T-helper 2 cell treated with Interferon-gamma antibody and Interleukin-4, amounts not matched to agents 5 μg/mL and 100 μg/mL, for 36 hours (primary cell): ENCODE measurements around the gene HTR2B.
"Not testable (repeated sequence)": the region's sequence is repeated elsewhere in the genome, so short reads cannot be mapped to it uniquely, and the experiment has no call there.

Source experiments
- DNase-seq: peaks from one replicate; pipeline ENCODE4 v3.0.0; 2021; ENCODE audit warnings: low spot score
- H3K27ac Mint-ChIP-seq: one replicate; pipeline ENCODE4 v1.8.0; 2021; ENCODE audit warnings: mild to moderate bottlenecking, mixed read lengths
- H3K27me3 Mint-ChIP-seq: one replicate; pipeline ENCODE4 v1.8.0; 2021; ENCODE audit warnings: low read depth, mixed read lengths
- H3K36me3 Mint-ChIP-seq: one replicate; pipeline ENCODE4 v1.8.0; 2021; ENCODE audit warnings: low read depth, mixed read lengths
- H3K4me1 Mint-ChIP-seq: one replicate; pipeline ENCODE4 v1.8.0; 2021; ENCODE audit warnings: low read depth, mixed read lengths
- H3K4me3 Mint-ChIP-seq: one replicate; pipeline ENCODE4 v1.8.0; 2022; ENCODE audit warnings: mild to moderate bottlenecking, moderate library complexity, mixed read lengths
- H3K9me3 Mint-ChIP-seq: one replicate; pipeline ENCODE4 v1.8.0; 2021; ENCODE audit warnings: mixed read lengths

The HTR2B gene

GRCh38 chr2:231099918-231100317 lies 24.9 kb downstream of the HTR2B start:
- H3K27me3 Mint-ChIP-seq: no peaks in the 10 kb centered on the region
- peaks cover 22% of the 10 kb centered on the region for H3K9me3 Mint-ChIP-seq
- H3K4me1 Mint-ChIP-seq: peaks cover 4% of the 10 kb centered on the region
- no peak for DNase-seq
- H3K4me3 Mint-ChIP-seq: no peak overlapping the region
- H3K27ac Mint-ChIP-seq: no peak overlapping the region
- peaks cover 55% of the 10 kb centered on the region for H3K36me3 Mint-ChIP-seq

- Mint-ChIP-seq H3K36me3 (peaks cover 55% of the 10 kb centered on the region), H3K27me3 (no peaks in the 10 kb centered on the region), H3K27ac (no peak overlapping the region), H3K4me3 (no peak overlapping the region), H3K4me1 (peaks cover 1% of the 10 kb centered on the region), H3K9me3 (peaks cover 16% of the 10 kb centered on the region)
- no peak for DNase-seq
Observed at GRCh38 chr2:231094736-231095346, 30.0 kb downstream of the HTR2B start.

DNA sequence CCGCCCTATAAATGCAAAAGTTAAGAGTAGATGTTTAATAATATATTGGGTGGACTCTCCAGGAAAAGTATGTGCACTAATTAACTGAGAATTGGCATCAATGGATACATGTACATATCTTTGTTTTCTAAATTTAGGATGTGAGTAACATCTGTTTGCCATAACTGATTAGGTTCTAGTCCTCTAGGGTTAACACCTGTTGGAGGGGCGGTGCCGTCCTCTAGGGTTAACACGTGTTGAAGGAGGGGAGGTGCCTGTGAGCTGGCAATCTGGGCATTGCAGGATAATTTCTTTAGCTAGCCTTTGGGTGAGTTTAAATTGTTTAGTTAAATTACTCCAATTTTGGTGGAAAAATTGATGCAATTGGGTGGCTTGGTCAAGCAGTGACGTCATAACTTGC lies 30.9 kb downstream of the HTR2B start:
- Mint-ChIP-seq H3K36me3 (peaks cover 49% of the 10 kb centered on the region), H3K9me3 (peaks cover 8% of the 10 kb centered on the region), H3K27ac (no peak overlapping the region), H3K4me1 (peaks cover 1% of the 10 kb centered on the region), H3K27me3 (no peaks in the 10 kb centered on the region), H3K4me3 (no peak overlapping the region)
- DNase-seq: no peak

DNA sequence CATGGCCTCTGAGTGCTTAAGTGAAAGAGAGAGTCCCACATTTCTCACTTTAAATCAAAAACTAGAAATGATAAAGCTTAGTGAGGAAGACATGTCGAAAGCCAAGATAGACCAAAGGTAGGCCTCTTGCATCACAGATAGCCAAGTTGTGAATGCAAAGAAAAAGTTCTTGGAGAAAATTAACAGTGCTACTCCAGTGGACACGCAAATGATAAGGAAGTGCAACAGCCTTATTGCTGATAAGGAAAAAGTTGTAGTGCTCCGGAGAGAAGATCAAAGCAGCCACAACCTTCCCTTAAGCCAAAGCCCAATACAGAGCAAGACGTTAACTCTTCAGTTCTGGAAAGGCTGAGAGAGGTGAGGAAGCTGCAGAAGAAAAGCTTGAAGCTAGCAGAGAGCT lies 36.1 kb downstream of the HTR2B start:
- Mint-ChIP-seq H3K36me3 (peaks cover 46% of the 10 kb centered on the region), H3K4me1 (no peaks in the 10 kb centered on the region), H3K27ac (no peak overlapping the region), H3K27me3 (no peaks in the 10 kb centered on the region), H3K4me3 (no peak overlapping the region), H3K9me3 (no peaks in the 10 kb centered on the region)
- no peak for DNase-seq

DNA sequence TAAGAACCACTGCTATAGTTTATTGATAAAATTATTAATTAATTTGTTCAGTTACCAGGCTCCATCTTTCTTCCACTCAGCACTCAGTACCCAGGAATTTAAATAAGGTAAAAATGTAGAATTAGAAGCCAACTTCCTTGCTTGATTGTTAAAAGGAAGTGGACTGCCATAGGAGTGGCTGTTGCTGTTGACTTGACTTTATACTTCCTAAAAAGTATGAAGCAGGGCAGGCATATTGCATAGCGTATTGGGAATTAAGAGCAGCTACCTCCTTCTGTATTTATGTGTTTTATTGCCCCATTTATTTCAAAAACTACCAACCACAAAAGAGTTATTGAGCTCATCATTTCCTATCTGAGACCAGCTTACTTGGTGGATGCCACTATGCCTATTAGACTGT lies 40.3 kb downstream of the HTR2B start:
- no peak overlapping the region for H3K27ac Mint-ChIP-seq
- no peaks in the 10 kb centered on the region for H3K9me3 Mint-ChIP-seq
- H3K4me1 Mint-ChIP-seq: no peaks in the 10 kb centered on the region
- DNase-seq: no peak
- no peak overlapping the region for H3K4me3 Mint-ChIP-seq
- H3K36me3 Mint-ChIP-seq: peaks cover 53% of the 10 kb centered on the region
- H3K27me3 Mint-ChIP-seq: no peaks in the 10 kb centered on the region

DNA sequence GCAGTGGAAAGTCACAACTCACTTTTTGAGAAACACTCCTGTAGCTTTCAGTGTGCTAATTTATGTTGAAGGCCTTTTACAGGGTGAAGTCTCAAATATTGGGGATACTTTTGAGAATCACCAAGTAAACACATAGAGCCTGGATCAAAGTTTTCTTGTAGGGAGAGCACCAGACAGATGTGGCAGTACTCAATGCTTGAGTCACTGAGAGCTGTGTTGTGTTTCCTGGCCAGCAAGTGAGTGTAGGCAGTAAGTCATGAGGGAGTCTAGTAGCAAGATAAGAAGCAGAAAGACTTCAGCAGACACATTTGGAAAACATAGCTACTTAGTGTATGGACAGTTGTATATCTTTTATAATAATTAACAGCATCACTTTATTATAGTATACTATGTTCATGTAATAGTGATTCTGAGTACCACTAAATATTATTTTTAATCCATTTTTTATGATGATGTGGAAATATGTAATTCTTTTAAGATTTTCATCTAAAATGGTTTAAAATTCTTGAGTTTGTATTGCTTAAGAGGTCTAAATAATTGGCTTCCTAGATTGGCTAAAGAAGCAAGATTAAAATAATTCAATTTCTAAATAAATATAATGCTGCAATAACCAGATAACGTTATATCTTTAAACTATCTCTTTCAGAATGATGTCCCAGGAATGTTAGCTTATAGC lies 55.3 kb downstream of the HTR2B start:
- no peak for DNase-seq
- Mint-ChIP-seq H3K27me3 (no peaks in the 10 kb centered on the region), H3K27ac (no peak overlapping the region), H3K4me3 (no peak overlapping the region), H3K36me3 (peaks cover 47% of the 10 kb centered on the region), H3K9me3 (no peaks in the 10 kb centered on the region), H3K4me1 (peaks cover 24% of the 10 kb centered on the region)

DNA sequence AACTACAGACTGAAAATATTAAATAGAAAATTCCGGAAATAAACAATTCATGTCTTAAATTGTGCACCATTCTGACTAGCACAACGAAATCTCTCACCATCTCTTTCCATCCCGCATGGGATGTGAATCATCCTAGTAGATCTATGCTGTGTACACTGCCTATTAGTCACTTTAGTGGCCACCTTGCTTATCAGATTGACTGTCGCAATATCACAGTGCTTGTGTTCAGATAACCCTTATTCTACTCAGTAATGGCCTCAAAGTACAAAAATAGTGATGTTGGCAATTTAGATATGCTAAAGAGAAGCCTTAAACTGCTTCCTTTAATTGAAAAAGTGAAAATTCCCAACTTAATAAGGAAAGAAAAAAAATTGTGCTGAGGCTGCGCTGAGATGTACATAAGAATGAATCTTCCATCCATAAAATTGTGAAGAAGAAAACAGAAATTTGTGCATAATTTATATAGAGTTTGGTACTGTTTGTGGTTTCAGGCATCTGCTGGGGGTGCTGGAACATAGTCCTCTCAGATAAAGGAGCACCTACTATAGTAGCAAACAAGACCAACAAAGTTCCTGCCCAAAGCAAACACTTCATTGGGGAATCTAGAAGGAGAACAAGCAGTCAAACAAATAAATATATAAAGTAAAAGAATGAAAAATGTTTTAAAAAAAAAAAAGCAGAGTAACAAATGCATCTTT lies 56.2 kb downstream of the HTR2B start:
- H3K9me3 Mint-ChIP-seq: no peaks in the 10 kb centered on the region
- peak overlapping the region; percentile 58 for H3K27ac Mint-ChIP-seq
- peak; percentile 69 for DNase-seq
- H3K36me3 Mint-ChIP-seq: peaks cover 44% of the 10 kb centered on the region
- H3K27me3 Mint-ChIP-seq: no peaks in the 10 kb centered on the region
- peaks cover 24% of the 10 kb centered on the region for H3K4me1 Mint-ChIP-seq
- peak overlapping the region; percentile 10 for H3K4me3 Mint-ChIP-seq

DNA sequence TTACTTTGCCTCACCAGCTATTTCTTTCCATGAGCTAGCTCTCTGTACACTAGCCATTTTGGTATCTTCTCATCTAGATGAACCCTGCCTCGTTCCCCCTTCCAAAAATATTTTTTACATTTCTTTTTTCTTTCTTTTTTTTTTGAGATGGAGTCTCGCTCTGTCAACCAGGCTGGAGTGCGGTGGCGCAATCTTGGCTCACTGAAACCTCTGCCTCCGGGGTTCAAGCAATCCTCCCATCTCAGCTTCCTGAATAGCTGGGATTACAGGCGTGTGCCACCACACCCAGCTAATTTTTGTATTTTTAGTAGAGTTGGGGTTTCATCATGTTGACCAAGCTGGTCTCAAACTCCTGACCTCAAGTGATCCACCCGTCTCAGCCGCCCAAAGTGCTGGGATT lies 57.3 kb downstream of the HTR2B start:
- not testable (repeated sequence) for DNase-seq, H3K4me3 Mint-ChIP-seq, H3K9me3 Mint-ChIP-seq, H3K27me3 Mint-ChIP-seq, H3K27ac Mint-ChIP-seq
- H3K36me3 Mint-ChIP-seq: peaks cover 50% of the 10 kb centered on the region
- H3K4me1 Mint-ChIP-seq: peaks cover 21% of the 10 kb centered on the region

- DNase-seq: no peak
- Mint-ChIP-seq H3K9me3 (no peaks in the 10 kb centered on the region), H3K27me3 (no peaks in the 10 kb centered on the region), H3K4me3 (no peak overlapping the region), H3K27ac (no peak overlapping the region), H3K4me1 (peaks cover 24% of the 10 kb centered on the region), H3K36me3 (peaks cover 50% of the 10 kb centered on the region)
Observed at GRCh38 chr2:231065966-231066365, 58.9 kb downstream of the HTR2B start.

- Mint-ChIP-seq H3K27ac (no peak overlapping the region), H3K4me3 (no peak overlapping the region), H3K4me1 (peaks cover 32% of the 10 kb centered on the region), H3K9me3 (no peaks in the 10 kb centered on the region), H3K27me3 (no peaks in the 10 kb centered on the region), H3K36me3 (peaks cover 41% of the 10 kb centered on the region)
- DNase-seq: no peak
Observed at GRCh38 chr2:231063347-231063746, 61.5 kb downstream of the HTR2B start.

DNA sequence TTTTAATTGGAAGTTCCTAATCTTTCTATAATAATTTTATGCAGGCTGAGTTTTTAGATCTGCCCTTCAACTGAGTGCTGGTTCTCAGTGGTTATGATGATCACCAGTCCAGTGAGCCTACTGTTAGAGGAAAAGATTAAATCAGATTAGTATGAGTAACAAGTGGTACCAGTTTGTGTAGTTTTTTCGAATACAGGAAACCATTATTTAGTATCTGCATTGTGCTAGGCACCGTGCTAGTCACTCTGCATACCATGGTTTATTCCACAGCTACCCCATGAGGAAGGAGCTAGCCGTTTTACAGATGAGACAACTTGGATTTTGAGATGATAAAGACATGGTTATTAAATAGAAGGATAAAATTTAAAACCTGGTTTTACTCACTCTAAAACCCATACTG lies 62.1 kb downstream of the HTR2B start:
- no peak overlapping the region for H3K4me3 Mint-ChIP-seq
- H3K27ac Mint-ChIP-seq: no peak overlapping the region
- no peaks in the 10 kb centered on the region for H3K9me3 Mint-ChIP-seq
- H3K27me3 Mint-ChIP-seq: no peaks in the 10 kb centered on the region
- peaks cover 35% of the 10 kb centered on the region for H3K36me3 Mint-ChIP-seq
- peaks cover 32% of the 10 kb centered on the region for H3K4me1 Mint-ChIP-seq
- DNase-seq: no peak

- DNase-seq: no peak
- peak overlapping the region; percentile 6 for H3K4me3 Mint-ChIP-seq
- no peak overlapping the region for H3K27ac Mint-ChIP-seq
- peaks cover 19% of the 10 kb centered on the region for H3K36me3 Mint-ChIP-seq
- H3K27me3 Mint-ChIP-seq: no peaks in the 10 kb centered on the region
- no peaks in the 10 kb centered on the region for H3K9me3 Mint-ChIP-seq
- peaks cover 29% of the 10 kb centered on the region for H3K4me1 Mint-ChIP-seq
Observed at GRCh38 chr2:231059756-231060155, 65.1 kb downstream of the HTR2B start.

DNA sequence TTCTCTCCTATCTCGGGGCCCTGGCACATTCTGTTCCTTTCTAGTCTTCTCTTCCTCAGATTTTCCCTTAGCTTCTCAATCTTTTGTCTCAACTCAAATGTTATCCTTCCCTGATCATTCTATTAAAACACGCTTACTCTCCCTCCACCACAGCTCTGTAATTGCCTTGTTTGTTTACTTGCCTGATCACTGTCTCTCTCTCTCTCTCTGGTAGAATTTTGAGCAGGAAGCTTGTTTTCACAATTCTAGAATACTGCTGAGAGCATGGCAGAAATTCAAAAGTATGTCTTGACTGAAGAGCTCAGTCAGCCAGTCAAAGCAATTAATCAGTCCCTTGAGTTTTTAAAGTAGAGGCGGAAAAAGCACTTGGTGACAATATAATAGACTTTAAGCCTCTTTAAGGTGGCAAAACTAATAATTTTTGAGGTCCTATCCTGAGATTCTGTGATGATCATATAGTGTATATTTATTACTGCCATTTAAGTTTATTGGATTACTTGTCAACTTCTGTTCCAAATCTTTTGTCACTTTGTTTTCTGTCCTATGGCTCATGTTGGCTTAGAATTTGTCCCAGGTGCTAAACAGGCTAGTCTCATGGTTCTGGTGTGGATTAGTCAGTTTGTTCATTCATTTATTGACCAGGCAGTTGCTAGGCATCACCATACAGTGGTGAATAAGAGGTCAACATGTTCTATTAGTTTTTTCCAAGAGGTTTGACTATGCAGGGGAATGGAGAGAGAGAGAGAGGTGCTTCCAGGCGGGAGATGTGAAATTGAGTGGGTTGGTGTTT lies 65.9 kb downstream of the HTR2B start:
- no peak for DNase-seq
- Mint-ChIP-seq H3K36me3 (peaks cover 19% of the 10 kb centered on the region), H3K27me3 (no peaks in the 10 kb centered on the region), H3K4me3 (peak overlapping the region; percentile 97), H3K9me3 (no peaks in the 10 kb centered on the region), H3K4me1 (peaks cover 32% of the 10 kb centered on the region), H3K27ac (peak overlapping the region; percentile 26)
